Activated CD4-positive, alpha-beta T cell treated with anti-CD3 and anti-CD28 coated beads, Interleukin-2, Interleukin-6, amounts not matched to agents 100 ng/mL and 50 ng/mL, durations not matched to agents 16 hours and 8 hours (primary cell): ENCODE measurements around the gene CTDSPL2.
"Not testable (repeated sequence)": the region's sequence is repeated elsewhere in the genome, so short reads cannot be mapped to it uniquely, and the experiment has no call there.

Source experiments
- DNase-seq: peaks from one replicate; pipeline ENCODE4 v3.0.0-alpha.2; 2020

Gene CTDSPL2

DNA sequence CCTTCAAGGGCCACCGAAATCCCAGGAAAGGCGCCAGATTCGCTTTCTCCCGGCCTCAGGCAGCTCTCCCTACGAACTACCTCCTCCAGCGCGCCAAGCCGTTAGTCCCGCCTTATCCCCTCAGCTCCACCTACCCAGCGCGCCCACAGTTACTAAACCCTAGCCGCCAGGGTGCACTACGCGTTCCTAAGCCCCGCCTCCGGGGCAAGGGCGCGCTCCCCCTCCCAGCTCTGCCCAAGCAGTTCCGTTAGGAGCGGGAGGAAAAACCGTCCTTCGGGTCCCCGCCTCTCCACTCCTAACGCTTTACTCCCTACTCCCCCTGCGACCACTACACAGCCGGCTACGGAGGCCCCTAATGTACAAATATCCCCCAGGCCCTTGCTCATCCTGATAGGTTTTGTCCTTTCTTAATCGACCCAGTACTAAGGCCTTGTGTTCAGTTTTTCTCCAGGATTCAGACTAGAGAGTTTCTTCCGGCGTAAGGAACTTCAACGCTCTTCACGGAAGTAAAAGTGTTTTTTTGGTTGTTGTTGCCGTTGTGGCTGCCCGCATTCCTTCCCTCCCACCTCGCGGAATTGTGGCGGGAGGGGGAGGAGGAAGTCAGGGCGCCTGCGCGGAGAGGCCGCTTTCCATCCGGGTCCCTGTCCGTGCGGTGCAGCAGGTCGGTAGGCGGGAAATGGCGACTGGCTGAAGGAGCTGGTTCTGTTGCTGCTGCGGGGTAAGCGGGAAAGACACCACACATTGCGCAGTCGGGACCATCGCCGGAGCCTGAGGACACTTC, at the start of gene CTDSPL2:
CTDSPL2 (plus strand) TSS at position 655 of the 781 bp plus-strand sequence. CDS start 31,386 bp downstream, outside the sequence.
- peak; percentile 97 for DNase-seq

DNA sequence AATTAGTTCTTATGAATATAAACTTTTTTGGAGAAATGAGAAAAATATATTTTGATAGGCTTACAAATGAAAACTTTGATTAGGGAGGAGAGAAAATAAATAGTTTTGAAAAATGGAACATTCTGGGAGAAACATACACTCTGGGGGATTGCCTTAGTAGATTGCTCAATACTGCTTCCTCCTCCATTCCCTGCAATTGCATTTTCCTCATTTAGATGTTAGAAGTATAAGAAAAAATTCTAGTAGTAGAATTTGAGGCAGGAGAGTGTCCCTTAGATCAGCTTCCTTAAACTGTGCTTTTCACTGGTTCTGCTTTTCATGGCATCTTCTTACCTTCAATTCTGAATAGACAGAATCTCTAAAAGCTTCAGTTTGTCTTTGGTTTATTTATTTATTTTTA, 46.2 kb upstream of the CTDSPL2 start:
- DNase-seq = no peak

DNA sequence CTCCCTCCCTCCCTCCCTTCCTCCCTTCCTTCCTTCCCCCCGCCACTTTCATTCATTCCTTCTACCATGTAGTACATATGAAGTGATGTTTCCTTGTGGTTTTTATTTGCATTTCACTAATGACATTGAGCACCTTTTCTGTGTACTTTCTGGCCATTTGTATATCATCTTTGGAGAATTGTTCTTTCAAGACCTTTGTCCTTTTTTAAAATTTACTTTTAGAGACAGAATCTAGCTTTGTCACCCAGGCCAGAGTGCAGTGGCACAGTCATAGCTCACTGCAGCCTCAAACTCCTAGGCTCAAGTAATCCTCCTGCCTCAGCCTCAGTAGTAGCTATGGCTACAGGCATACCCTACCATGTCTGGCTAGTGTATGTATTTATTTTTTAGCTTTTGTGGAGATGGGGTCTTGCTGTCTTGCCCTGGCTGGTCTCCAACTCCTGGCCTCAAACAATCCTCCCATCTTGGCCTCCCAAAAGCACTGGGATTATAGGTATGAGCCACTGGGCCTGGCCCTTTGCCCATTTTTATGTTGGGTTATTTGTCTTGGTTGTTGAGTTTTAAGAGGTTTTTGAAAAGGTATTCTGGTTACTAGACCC, 42.0 kb upstream of the CTDSPL2 start:
- DNase-seq = no peak

DNA sequence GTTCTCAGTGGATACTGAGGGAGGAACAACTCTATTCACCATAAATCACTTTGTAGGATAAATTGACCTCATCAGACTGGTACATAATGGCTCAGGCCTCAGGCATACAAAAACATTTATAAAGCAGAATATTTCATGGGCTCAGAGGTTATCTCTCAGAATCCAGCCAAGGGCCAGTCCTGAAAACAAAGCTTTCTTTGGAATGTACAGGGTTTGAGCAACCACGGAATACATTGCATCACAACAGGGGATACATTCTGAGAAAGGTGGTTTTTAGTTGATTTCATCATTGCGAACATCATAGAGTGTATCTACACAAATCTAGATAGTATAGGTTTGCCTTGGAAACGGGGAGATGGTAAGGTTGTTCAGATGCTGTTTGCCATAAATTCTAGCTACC, 33.4 kb upstream of the CTDSPL2 start:
- no peak for DNase-seq

DNA sequence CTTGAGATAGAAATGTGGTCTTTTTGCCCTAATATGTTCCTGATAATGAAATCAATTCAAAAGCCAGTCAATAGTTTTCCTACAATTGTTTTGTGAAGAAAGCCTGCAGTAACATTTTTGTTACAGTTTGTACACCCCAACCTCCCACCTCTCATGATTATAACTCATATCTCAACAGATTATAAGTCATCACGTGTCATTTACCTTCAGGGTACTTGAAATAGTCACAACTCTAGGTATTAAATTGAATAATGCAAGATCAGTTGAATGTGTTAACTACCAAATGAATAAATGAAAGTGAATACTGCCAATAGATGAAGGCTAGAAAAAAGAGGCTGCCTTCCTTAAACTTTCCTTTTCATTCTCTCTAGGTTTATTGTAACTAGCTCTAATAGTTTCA, 32.9 kb upstream of the CTDSPL2 start:
- DNase-seq = no peak

DNA sequence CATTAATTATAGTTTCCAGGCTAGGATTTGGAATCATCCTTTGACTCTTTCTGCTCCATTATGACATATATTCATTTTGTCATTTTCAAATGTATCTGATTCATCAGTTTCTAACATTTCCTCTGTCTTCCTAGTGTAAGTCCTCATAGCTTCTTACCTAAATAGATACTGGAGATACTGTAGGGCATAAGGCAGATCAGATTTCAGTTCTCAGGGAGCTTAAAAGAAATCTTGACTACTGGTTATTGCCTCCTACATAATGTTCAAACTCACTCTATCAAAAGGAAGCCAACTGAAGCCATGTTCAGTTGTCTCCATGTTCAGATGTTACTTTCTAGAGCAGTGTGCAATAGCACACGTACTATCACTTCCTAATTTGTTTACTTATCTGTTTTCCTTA, 29.6 kb upstream of the CTDSPL2 start:
- DNase-seq = no peak

DNA sequence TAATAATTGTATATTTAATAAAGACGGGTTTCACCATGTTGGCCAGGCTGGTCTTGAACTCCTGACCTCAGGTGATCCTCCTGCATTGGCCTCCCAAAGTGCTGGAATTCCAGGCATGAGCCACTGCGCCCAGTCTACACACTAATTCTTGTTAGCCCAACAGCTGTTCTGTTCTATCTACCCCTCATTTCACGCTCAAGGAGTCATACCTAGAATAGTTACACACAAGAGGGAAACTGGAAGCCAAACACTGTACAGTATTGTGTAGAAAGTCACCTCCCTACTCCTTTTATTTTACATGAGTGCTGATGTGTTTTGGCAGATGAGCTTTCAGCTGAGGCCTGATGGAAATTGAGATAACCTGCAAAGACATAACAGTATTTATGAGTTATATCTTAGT, 13.4 kb upstream of the CTDSPL2 start:
- DNase-seq = peak; percentile 76

DNA sequence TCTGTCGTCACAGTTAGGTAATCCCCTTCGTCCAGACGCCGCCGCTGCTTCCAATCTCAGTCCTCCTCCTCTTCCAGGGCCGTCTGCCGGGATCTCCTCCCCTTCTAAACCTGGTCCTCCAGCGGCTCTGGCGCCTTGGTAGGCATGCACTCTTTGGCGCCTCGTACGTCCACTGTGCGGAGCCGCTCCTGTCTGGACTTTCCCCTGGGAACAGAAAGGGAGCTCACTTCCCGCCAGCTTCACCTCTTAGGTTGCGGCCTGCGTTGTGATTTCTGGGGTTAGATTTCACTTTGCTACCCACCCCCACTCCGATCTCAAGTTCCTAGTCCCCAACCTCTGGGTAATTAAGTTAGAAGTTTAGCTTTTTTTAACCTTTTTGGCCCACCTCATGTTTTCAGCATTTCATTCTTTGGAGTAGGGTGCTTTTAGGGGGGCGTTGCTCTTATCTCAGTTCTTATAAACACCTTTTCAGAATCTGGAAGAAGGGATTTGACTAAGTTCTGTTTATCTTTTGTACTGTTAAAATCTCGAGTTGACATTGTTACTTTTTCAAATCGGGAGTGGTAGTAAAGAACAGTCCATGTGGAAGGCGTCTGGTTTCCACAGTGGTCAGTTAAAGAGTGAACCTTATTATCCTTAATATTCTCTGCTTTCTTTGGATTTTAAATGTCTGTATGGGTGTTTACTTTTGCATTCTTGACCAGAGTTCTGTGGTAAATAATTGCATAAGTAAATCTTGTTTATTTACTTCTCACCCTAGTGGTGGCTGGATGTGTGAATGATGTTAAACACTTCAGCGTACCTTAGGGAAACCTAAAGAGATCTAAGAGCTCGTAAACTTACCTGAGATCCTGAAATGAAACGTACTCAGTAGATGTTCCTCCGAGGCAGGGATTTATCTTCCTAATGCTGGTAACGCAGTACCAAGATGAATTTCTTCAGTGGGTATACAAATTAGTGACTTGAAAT, 611 bp downstream of the CTDSPL2 start:
- peak; percentile 33 for DNase-seq

DNA sequence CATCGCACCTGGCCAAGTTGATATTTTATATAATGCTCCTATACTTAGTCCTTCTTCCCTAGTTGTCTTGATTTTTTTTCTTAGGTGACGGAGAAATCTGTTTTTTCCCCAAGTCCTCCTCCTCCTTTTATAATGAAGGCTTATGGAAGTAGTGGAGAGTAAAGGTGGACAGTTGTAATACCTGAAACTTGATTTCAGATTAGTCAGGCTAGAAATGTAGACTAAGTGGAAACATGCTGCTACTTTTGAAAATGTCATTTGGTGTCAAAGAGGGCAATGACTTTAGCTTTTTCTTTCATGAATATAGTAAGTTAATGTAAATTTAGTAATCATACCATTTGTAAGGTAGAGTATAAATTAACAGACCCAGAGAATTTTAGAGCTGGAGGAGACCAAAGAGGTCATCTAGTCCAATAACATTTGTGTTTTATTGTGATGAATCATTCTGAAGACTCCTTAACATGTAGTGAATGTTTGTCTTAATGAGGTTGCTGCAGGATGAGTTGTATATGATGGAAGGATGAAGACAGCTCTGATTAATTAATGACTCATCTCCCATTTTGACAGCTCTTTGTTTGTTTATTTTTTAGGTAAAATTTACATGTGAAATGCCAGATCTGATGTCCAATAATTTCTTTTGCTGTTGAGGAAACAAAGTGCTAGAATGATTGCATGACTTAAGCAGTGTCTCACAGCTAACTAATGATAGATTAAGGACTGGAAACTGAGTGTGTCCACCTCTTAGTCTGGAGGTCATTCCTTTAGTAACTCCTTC, 8.7 kb downstream of the CTDSPL2 start:
- no peak for DNase-seq

DNA sequence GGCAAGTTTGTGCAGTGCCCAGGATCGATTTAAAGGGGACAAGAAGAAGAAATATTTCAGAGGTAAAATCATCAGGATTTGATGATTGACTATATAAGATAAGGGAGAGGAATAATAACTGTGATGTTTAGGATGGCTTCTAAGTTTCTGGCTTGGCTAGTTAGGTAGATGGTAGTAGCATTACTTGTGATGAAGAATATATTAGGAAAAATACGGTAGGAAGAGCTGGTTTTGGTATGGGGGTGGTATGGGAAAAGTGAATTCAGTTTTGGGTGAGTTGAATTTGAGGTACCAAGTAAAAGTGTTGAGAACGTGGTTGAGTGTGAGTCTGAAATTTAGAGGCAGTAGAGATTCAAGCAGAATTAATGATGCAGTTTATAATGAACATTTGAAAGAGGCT, 11.0 kb downstream of the CTDSPL2 start:
- DNase-seq = no peak

DNA sequence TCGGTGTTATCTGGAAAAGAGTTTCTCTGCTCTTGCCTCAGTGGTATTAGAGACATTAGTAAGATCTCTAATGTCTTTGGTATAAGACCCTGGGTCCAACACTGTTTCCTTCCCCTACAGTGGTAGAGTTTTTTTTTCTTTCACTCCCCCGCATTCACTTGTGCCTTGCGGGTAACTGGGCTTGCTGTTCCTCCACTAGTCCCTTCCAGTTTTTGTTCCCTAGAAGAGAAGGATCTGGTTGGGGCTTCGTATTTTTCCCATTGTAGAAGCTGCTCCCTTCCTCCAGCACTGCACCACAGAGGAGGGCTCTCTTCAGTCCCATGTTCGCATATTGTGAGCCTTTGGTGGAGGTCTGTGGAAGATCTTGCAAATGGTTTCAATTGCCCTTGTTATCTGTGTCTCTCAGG, 13.7 kb downstream of the CTDSPL2 start:
- no peak for DNase-seq

DNA sequence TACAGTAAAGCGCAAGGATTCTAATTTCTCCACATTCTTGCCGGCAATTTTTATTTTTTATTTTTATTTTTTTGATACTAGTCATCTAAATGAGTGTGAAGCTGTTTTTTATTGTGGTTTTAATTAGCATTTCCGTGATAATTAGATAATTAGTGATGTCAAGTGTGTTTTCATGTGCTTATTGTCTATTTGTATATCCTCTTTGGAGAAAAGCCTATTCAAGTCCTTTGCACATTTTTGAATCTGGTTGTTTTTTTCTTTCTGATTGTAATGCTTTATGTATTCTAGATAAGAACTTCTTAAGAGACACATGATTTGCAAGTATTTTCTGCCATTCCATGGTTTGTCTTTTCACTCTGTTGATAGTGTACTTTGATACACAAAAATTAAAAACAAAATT, 16.1 kb downstream of the CTDSPL2 start:
- no peak for DNase-seq

DNA sequence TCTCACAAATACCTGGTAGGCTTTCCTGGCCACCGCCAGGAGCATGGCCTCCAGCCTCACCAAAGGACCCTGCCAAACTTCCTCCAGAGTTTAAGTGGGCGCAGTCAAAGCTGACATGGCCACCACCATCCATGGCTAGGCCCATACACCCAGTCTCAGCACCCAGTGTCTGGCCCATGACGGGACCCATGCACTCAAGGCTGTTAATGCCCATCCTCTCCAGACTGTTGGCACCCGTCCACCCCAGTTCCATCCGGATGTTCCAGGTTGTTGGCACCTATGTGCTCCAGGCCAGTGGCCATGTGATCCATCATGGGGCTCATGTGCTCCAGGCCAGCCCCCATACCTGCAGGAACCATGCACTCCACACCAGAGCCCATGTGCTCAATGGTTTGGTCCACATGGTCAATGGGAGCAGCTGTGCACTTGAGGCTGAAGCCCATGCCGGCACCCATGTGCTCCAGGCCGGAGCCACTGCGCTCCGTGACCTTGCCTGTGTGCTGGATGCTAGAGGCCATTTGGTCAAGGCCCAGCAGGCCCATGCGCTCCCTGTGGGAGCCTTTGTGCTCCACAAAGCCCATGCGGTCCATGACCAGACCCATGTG, 20.4 kb downstream of the CTDSPL2 start:
- DNase-seq = no peak

DNA sequence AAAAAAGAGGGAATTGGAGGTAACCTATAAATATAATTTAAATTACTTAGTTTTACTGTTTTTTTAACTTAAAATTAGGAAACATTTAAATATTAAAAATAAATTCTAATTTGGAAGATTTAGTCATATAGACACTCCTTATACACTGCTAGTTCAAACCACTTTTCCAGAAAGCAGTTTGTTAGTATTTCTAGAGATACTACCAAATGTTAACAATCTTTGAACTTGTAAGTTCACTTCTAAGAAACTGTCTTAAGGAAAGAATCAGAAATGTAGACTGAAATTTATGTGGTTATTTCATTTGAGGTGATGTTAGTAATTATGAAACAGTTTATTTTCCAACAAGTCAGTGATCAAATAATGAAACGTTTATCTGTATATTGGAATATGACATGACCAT, 22.7 kb downstream of the CTDSPL2 start:
- peak; percentile 22 for DNase-seq

DNA sequence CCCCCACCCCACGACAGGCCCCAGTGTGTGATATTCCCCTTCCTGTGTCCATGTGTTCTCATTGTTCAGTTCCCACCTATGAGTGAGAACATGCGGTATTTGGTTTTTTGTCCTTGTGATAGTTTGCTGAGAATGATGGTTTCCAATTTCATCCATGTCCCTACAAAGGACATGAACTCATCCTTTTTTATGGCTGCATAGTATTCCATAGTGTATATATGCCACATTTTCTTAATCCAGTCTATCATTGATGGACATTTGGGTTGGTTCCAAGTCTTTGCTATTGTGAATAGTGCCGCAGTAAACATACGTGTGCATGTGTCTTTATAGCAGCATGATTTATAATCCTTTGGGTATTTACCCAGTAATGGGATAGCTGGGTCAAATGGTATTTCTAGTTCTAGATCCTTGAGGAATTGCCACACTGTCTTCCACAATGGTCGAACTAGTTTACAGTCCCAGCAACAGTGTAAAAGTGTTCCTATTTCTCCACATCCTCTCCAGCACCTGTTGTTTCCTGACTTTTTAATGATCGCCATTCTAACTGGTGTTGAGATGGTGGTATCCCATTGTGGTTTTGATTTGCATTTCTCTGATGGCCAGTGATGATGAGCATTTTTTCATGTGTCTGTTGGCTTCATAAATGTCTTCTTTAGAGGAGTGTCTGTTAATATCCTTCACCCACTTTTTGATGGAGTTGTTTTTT, 26.3 kb downstream of the CTDSPL2 start:
- not testable (repeated sequence) for DNase-seq

DNA sequence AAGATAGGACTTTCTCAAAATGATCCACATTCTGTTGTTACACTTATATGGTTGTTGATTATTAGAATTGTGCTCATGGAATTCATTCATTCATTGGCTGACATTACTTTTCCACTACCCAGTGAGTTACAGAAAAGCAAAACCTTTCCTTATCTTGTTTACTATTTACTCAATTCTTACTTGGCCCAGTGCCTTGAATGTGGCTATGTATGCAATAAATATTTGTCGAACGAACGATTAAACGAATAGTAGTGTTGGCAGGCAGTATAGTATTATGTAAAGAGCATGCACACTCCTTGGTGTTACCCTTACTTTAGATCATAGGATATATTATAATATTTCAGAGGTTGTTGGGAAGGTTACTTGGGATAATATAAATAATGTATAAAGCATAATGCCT, 31.0 kb downstream of the CTDSPL2 start:
- no peak for DNase-seq

DNA sequence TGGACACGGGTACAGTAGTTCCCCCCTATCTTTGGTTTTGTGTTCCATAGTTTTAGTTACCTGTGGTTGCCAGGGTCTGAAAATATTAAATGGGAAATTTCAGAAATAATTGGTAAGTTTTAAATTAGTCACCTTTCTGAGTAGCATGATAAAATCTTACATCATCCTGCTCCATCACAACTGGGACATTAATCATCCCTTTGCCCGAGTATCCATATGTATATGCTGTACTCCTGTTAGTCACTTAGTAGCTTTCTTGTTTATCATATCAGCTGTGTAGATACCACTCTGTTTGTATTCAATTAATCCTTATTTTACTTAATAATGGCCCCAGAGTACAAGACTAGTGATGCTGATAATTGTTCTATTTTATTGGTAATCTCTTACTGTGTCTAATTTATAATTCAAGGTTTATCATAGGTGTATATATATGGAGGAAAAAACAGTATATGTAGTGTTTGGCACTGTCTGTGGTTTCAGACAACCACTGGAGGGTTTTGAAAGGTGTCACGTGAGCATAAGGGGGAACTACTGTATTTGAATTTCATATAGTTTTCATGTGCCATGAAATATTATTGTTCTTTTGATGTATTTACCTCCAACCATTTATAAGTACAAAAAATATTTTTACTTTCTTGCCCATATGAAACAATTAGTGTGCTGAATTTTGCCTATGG, 41.4 kb downstream of the CTDSPL2 start:
- DNase-seq = peak; percentile 27

DNA sequence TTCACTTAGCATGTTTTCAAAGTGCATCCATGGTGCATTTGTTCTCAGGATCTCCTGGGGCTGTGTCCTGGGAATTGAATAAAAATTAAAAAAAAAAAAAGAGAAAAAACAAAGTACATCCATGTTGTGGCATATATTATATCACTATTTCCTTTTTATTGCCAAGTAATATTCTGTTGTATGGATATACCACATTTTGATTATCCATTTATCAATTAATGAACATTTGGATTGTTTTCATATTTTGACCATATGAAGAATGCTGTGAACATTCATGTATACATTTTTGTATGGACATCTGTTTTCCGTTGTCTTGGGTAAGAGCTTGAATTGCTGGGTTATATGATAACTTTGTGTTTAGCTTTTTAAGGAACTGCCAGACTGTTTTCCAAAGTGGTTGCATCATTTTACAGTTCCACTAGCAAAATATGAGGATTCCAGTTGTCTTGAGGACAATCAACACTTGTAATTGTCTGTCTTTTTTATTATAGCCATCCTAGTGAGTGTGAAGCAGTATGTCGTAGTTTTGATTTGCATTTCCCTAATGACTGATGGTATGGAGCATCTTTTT, 44.5 kb downstream of the CTDSPL2 start:
- DNase-seq = no peak

DNA sequence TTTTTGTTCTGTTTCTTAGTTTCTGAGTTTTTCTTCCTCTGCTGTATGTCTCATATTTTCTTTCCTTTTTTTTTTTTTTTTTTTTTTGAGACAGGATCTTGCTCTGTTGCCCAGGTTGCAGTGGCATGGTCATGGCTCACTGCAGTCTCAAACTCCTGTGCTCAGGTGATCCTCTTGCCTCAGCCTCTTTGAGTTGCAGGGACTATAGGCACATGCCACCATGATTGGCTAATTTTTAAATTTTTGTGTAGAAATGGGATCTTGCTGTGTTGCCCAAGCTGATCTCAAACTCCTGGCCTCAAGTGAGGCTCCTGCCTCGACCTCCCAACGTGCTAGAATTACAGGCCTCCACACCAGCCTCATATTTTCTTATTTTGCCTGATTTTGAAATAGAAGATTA, 51.9 kb downstream of the CTDSPL2 start:
- DNase-seq = no peak

DNA sequence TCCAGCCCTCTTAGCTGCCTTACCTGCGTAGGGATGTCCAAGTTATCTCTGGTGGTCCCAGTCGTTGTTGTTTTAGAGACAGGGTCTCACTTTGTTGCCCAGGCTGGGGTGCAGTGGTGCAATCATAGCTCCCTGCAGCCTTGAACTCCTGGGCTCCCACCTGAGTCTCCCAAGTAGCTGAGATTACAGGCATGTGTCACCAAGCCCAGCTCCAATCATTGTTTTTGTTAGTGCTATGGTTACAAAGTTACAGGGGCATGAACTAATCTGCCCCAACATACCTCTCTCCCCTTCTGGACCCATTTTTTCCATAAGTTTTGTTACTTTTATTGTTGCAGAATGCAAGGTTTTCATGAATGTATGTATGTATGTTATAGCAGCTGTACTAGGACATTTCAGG, 54.7 kb downstream of the CTDSPL2 start:
- no peak for DNase-seq

DNA sequence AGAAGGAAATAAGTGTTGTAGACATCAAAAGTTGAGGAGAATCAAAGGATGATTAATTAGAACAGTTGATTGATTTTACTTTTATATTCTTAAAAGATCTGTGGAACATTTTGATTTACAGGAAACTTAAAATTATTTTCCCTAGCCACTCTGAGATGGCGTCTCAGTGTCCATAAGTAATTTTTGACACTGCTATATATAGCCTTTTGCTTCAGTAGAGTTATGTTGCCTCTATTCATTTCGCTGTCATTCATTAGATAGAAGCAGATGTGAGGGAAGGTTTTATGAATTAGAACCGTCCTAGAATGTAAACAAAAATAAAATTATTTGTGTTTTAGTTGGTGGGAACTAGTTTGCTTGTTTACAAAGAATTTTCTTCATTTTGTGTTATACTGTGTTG, 58.5 kb downstream of the CTDSPL2 start:
- DNase-seq = no peak
